Activated CD4-positive, alpha-beta memory T cell treated with anti-CD3 and anti-CD28 coated beads for 36 hours (primary cell): Measurements from ENCODE around the gene ZNF526. TPM values are rescaled to one million over a fixed set of nuclear protein-coding genes. Genes with fewer than 3 reads are reported as not detected.

Experiments
- CTCF ChIA-PET: fragments of 350-600 bp; sonication (Branson Sonifier 250); formaldehyde crosslinking; loops from one replicate; lab custom pipeline; 2021; ENCODE audit warnings: antibody characterized with exemption, inconsistent platforms; lab: Charles Lee
- POLR2A ChIA-PET: fragments of 350-600 bp; sonication (Branson Sonifier 250); formaldehyde crosslinking; loops from one replicate; lab custom pipeline; 2021; ENCODE audit warnings: antibody characterized with exemption; lab: Charles Lee
- DNase-seq: peaks from one replicate; pipeline ENCODE4 v3.0.0-alpha.2; 2020
- H3K27ac Mint-ChIP-seq: one replicate; pipeline ENCODE4 v1.8.0; 2021; ENCODE audit warnings: mixed read lengths
- H3K27me3 Mint-ChIP-seq: one replicate; pipeline ENCODE4 v1.8.0; 2021; ENCODE audit warnings: mixed read lengths
- H3K36me3 Mint-ChIP-seq: one replicate; pipeline ENCODE4 v1.8.0; 2021; ENCODE audit warnings: mixed read lengths
- H3K4me1 Mint-ChIP-seq: one replicate; pipeline ENCODE4 v1.8.0; 2021; ENCODE audit warnings: low read depth, mixed read lengths
- H3K4me3 Mint-ChIP-seq: one replicate; pipeline ENCODE4 v1.8.0; 2021; ENCODE audit warnings: mild to moderate bottlenecking, mixed read lengths
- H3K9me3 Mint-ChIP-seq: one replicate; pipeline ENCODE4 v1.8.0; 2021; ENCODE audit warnings: mixed read lengths
- intact Hi-C: fragments of 100-400 bp; cut with micrococcal nuclease; formaldehyde crosslinking; loops from one replicate; pipeline ENCODE4 v1.15.1; 2023
- total RNA-seq, 2 experiments: library from RNA; stranded (reverse); gene quantifications; one replicate each; pipeline ENCODE4 v1.2.3, GENCODE V29; 2021

The ZNF526 gene
- total RNA-seq, 2 experiments from 2014 or later: 12.3 to 14.9 TPM

GRCh38 chr19:42226886-42227285, 6.8 kb downstream of the ZNF526 start:
- CTCF ChIA-PET: interaction anchor here (1.0 kb wide), 1 partner anchor 42 kb away, joined by 3 read pairs; no protein-coding TSS in a partner anchor
- DNase-seq: no peak
- no peaks in the 10 kb centered on the region for H3K9me3 Mint-ChIP-seq
- peaks cover 47% of the 10 kb centered on the region for H3K36me3 Mint-ChIP-seq
- no peaks in the 10 kb centered on the region for H3K27me3 Mint-ChIP-seq
- H3K4me3 Mint-ChIP-seq: no peak overlapping the region
- intact Hi-C loops: no loop called here
- no peak overlapping the region for H3K27ac Mint-ChIP-seq
- H3K4me1 Mint-ChIP-seq: peaks cover 26% of the 10 kb centered on the region
- POLR2A ChIA-PET: interaction anchor here (1.3 kb wide), 1 partner anchor 12 kb away, joined by 3 read pairs; no protein-coding TSS in a partner anchor

GRCh38 chr19:42228641-42229040, 8.5 kb downstream of the ZNF526 start:
- Mint-ChIP-seq H3K36me3 (peaks cover 49% of the 10 kb centered on the region), H3K27me3 (no peaks in the 10 kb centered on the region), H3K27ac (peak overlapping the region; percentile 38), H3K9me3 (no peaks in the 10 kb centered on the region), H3K4me3 (no peak overlapping the region), H3K4me1 (peaks cover 17% of the 10 kb centered on the region)
- CTCF ChIA-PET: no interaction called here
- intact Hi-C loops: no loop called here
- no peak for DNase-seq
- POLR2A ChIA-PET: no interaction called here

- intact Hi-C loops: no loop called here
- CTCF ChIA-PET: interaction anchor here (1.0 to 1.4 kb wide), 2 partner anchors 14 to 50 kb away, joined by 3 to 5 read pairs; no protein-coding TSS in a partner anchor
Observed at GRCh38 chr19:42229301-42229854, 9.3 kb downstream of the ZNF526 start.

GRCh38 chr19:42229855-42230351, 9.8 kb downstream of the ZNF526 start:
- Mint-ChIP-seq H3K4me1 (peaks cover 17% of the 10 kb centered on the region), H3K36me3 (peaks cover 47% of the 10 kb centered on the region), H3K4me3 (no peak overlapping the region), H3K27me3 (no peaks in the 10 kb centered on the region), H3K27ac (peak overlapping the region; percentile 69), H3K9me3 (no peaks in the 10 kb centered on the region)
- no peak for DNase-seq
- CTCF ChIA-PET: interaction anchor here (1.0 to 1.4 kb wide), 3 partner anchors 13 to 121 kb away, joined by 3 to 5 read pairs (median 3); no protein-coding TSS in a partner anchor
- intact Hi-C loops: no loop called here
- POLR2A ChIA-PET: interaction anchor here (1.2 kb wide), 1 partner anchor 17 kb away, joined by 3 read pairs; no protein-coding TSS in a partner anchor

More at GRCh38 chr19:42229301-42229854, 9.3 kb downstream of the ZNF526 start:
- H3K36me3 Mint-ChIP-seq: peaks cover 46% of the 10 kb centered on the region
- peaks cover 17% of the 10 kb centered on the region for H3K4me1 Mint-ChIP-seq
- H3K27ac Mint-ChIP-seq: peak overlapping the region; percentile 69
- POLR2A ChIA-PET: interaction anchor here (1.2 kb wide), 1 partner anchor 18 kb away, joined by 3 read pairs; no protein-coding TSS in a partner anchor
- no peak overlapping the region for H3K4me3 Mint-ChIP-seq
- H3K27me3 Mint-ChIP-seq: no peaks in the 10 kb centered on the region
- no peak for DNase-seq
- H3K9me3 Mint-ChIP-seq: no peaks in the 10 kb centered on the region

- no peak for DNase-seq
- peaks cover 19% of the 10 kb centered on the region for H3K4me1 Mint-ChIP-seq
- H3K27ac Mint-ChIP-seq: no peak overlapping the region
- POLR2A ChIA-PET: interaction anchor here (1.2 kb wide), 1 partner anchor 17 kb away, joined by 3 read pairs; no protein-coding TSS in a partner anchor
- CTCF ChIA-PET: interaction anchor here (1.1 kb wide), 1 partner anchor 122 kb away, joined by 3 read pairs; no protein-coding TSS in a partner anchor
- peaks cover 48% of the 10 kb centered on the region for H3K36me3 Mint-ChIP-seq
- no peak overlapping the region for H3K4me3 Mint-ChIP-seq
- intact Hi-C loops: no loop called here
- H3K9me3 Mint-ChIP-seq: no peaks in the 10 kb centered on the region
- H3K27me3 Mint-ChIP-seq: no peaks in the 10 kb centered on the region
Observed at GRCh38 chr19:42230571-42230970, 10.5 kb downstream of the ZNF526 start.

GRCh38 chr19:42232435-42232834, 12.3 kb downstream of the ZNF526 start:
- Mint-ChIP-seq H3K9me3 (no peaks in the 10 kb centered on the region), H3K4me3 (no peak overlapping the region), H3K27ac (peak overlapping the region; percentile 49), H3K4me1 (peaks cover 15% of the 10 kb centered on the region), H3K27me3 (no peaks in the 10 kb centered on the region), H3K36me3 (peaks cover 46% of the 10 kb centered on the region)
- CTCF ChIA-PET: interaction anchor here (0.8 kb wide), 1 partner anchor 93 kb away, joined by 3 read pairs; no protein-coding TSS in a partner anchor
- POLR2A ChIA-PET: no interaction called here
- intact Hi-C loops: no loop called here
- no peak for DNase-seq

- Mint-ChIP-seq H3K27ac (peak overlapping the region; percentile 49), H3K27me3 (no peaks in the 10 kb centered on the region), H3K36me3 (peaks cover 43% of the 10 kb centered on the region), H3K4me3 (no peak overlapping the region), H3K9me3 (no peaks in the 10 kb centered on the region), H3K4me1 (peaks cover 14% of the 10 kb centered on the region)
- no peak for DNase-seq
- ChIA-PET POLR2A (interaction anchor here (0.8 kb wide), 1 partner anchor 8 kb away, joined by 3 read pairs; no protein-coding TSS in a partner anchor), CTCF (interaction anchor here (0.8 to 2.8 kb wide), 2 partner anchors 47 to 94 kb away, joined by 3 to 9 read pairs; no protein-coding TSS in a partner anchor)
- intact Hi-C loops: no loop called here
Observed at GRCh38 chr19:42233106-42233505, 13.0 kb downstream of the ZNF526 start.

- Mint-ChIP-seq H3K4me3 (no peak overlapping the region), H3K9me3 (no peaks in the 10 kb centered on the region), H3K36me3 (peaks cover 42% of the 10 kb centered on the region), H3K27ac (no peak overlapping the region), H3K27me3 (no peaks in the 10 kb centered on the region), H3K4me1 (peaks cover 12% of the 10 kb centered on the region)
- CTCF ChIA-PET: interaction anchor here (0.7 to 2.8 kb wide), 2 partner anchors 46 to 101 kb away, joined by 3 to 9 read pairs; partner anchors contain the start of gene POU2F2
- intact Hi-C loops: no loop called here
- POLR2A ChIA-PET: interaction anchor here (0.8 to 1.5 kb wide), 3 partner anchors 8 to 10 kb away, joined by 3 to 4 read pairs (median 4); no protein-coding TSS in a partner anchor
- no peak for DNase-seq
Observed at GRCh38 chr19:42233678-42234292, 13.7 kb downstream of the ZNF526 start.

GRCh38 chr19:42234364-42234763, 14.3 kb downstream of the ZNF526 start:
- no peak for DNase-seq
- no peak overlapping the region for H3K27ac Mint-ChIP-seq
- no peaks in the 10 kb centered on the region for H3K9me3 Mint-ChIP-seq
- H3K4me3 Mint-ChIP-seq: no peak overlapping the region
- H3K27me3 Mint-ChIP-seq: no peaks in the 10 kb centered on the region
- peaks cover 15% of the 10 kb centered on the region for H3K4me1 Mint-ChIP-seq
- intact Hi-C loops: no loop called here
- peaks cover 46% of the 10 kb centered on the region for H3K36me3 Mint-ChIP-seq
- ChIA-PET CTCF (interaction anchor here (0.7 to 2.8 kb wide), 2 partner anchors 46 to 102 kb away, joined by 3 to 9 read pairs; partner anchors contain the start of gene POU2F2), POLR2A (interaction anchor here (1.2 to 1.5 kb wide), 2 partner anchors 9 to 10 kb away, joined by 4 read pairs; no protein-coding TSS in a partner anchor)

GRCh38 chr19:42235181-42235580, 15.1 kb downstream of the ZNF526 start:
- H3K36me3 Mint-ChIP-seq: peaks cover 46% of the 10 kb centered on the region
- intact Hi-C loops: no loop called here
- CTCF ChIA-PET: interaction anchor here (2.8 kb wide), 1 partner anchor 45 kb away, joined by 9 read pairs; no protein-coding TSS in a partner anchor
- no peaks in the 10 kb centered on the region for H3K27me3 Mint-ChIP-seq
- POLR2A ChIA-PET: interaction anchor here (0.6 to 1.2 kb wide), 2 partner anchors 11 to 132 kb away, joined by 3 to 4 read pairs; no protein-coding TSS in a partner anchor
- H3K4me3 Mint-ChIP-seq: no peak overlapping the region
- no peaks in the 10 kb centered on the region for H3K9me3 Mint-ChIP-seq
- no peak for DNase-seq
- no peak overlapping the region for H3K27ac Mint-ChIP-seq
- H3K4me1 Mint-ChIP-seq: peaks cover 17% of the 10 kb centered on the region

- Mint-ChIP-seq H3K27ac (peak overlapping the region; percentile 38), H3K9me3 (no peaks in the 10 kb centered on the region), H3K4me3 (no peak overlapping the region), H3K27me3 (no peaks in the 10 kb centered on the region), H3K36me3 (peaks cover 34% of the 10 kb centered on the region), H3K4me1 (peaks cover 36% of the 10 kb centered on the region)
- CTCF ChIA-PET: interaction anchor here (0.8 to 8.8 kb wide), 4 partner anchors 20 to 130 kb away, joined by 3 to 107 read pairs (median 8); partner anchors contain the start of gene ZNF526
- DNase-seq: no peak
- intact Hi-C loops: no loop called here
- POLR2A ChIA-PET: interaction anchor here (1.2 kb wide), 1 partner anchor 13 kb away, joined by 3 read pairs; no protein-coding TSS in a partner anchor
Observed at GRCh38 chr19:42239544-42240220, 19.6 kb downstream of the ZNF526 start.
